H9 (cell line): Measurements from ENCODE around the gene NCDN. TPM values are rescaled to one million over a fixed set of nuclear protein-coding genes. Genes with fewer than 3 reads are reported as not detected.

Source experiments
- DNase-seq: peaks from one replicate; pipeline ENCODE4 v3.0.0-alpha.2; 2017
- H2AFZ ChIP-seq: one replicate; pipeline ENCODE4 v1.6.1; 2013; ENCODE audit warnings: mild to moderate bottlenecking, low read length, control low read depth, moderate library complexity
- H2AK5ac ChIP-seq: 2 replicates; pipeline ENCODE4 v1.6.1; 2013; ENCODE audit warnings: low read length, control low read depth, mixed read lengths; ENCODE audit not compliant: insufficient read length
- H2BK120ac ChIP-seq: one replicate; pipeline ENCODE4 v1.6.1; 2013; ENCODE audit warnings: low read depth, mild to moderate bottlenecking, low read length, control low read depth, inconsistent platforms; ENCODE audit not compliant: poor library complexity, severe bottlenecking
- H2BK12ac ChIP-seq: 2 replicates; pipeline ENCODE4 v1.6.1; 2013; ENCODE audit warnings: low read length, control low read depth, mixed read lengths, low read depth; ENCODE audit not compliant: insufficient read length
- H2BK15ac ChIP-seq: 2 replicates; pipeline ENCODE4 v1.6.1; 2013; ENCODE audit warnings: low read depth, low read length, control low read depth
- H2BK20ac ChIP-seq: one replicate; pipeline ENCODE4 v1.6.1; 2013; ENCODE audit warnings: low read depth, mild to moderate bottlenecking, low read length, control low read depth, inconsistent platforms; ENCODE audit not compliant: poor library complexity, severe bottlenecking
- H2BK5ac ChIP-seq: 2 replicates; pipeline ENCODE4 v1.6.1; 2013; ENCODE audit warnings: low read length, control low read depth, mixed read lengths; ENCODE audit not compliant: insufficient read length
- H3K14ac ChIP-seq: 2 replicates; pipeline ENCODE4 v1.6.1; 2013; ENCODE audit warnings: low read length, control low read depth; ENCODE audit not compliant: insufficient read depth
- H3K18ac ChIP-seq: 2 replicates; pipeline ENCODE4 v1.6.1; 2013; ENCODE audit warnings: low read depth, mild to moderate bottlenecking, mixed read lengths, low read length, control low read depth; ENCODE audit not compliant: insufficient read length
- H3K23ac ChIP-seq: 2 replicates; pipeline ENCODE4 v1.6.1; 2013; ENCODE audit warnings: low read length, control low read depth, mixed read lengths, low read depth; ENCODE audit not compliant: insufficient read length
- H3K23me2 ChIP-seq: 2 replicates; pipeline ENCODE4 v1.6.1; 2013; ENCODE audit warnings: low read depth, mild to moderate bottlenecking, mixed read lengths, low read length, control low read depth; ENCODE audit not compliant: insufficient read length, poor library complexity, severe bottlenecking
- H3K27ac ChIP-seq: 2 replicates; pipeline ENCODE4 v1.5.1; 2013; ENCODE audit warnings: low read length, control low read depth, mixed read lengths, low read depth; ENCODE audit not compliant: insufficient read length
- H3K27me3 ChIP-seq: 2 replicates; pipeline ENCODE4 v1.6.1; 2013; ENCODE audit warnings: low read length, control low read depth, inconsistent platforms; ENCODE audit not compliant: insufficient read depth
- H3K4ac ChIP-seq: 2 replicates; pipeline ENCODE4 v1.6.1; 2013; ENCODE audit warnings: low read depth, mild to moderate bottlenecking, control low read depth, inconsistent platforms, low read length, moderate library complexity
- H3K4me1 ChIP-seq: 2 replicates; pipeline ENCODE4 v1.6.1; 2013; ENCODE audit warnings: low read length, control low read depth, inconsistent platforms; ENCODE audit not compliant: insufficient read depth
- H3K4me2 ChIP-seq: 2 replicates; pipeline ENCODE4 v1.6.1; 2013; ENCODE audit warnings: low read length, control low read depth, mixed read lengths; ENCODE audit not compliant: insufficient read length, insufficient read depth
- H3K56ac ChIP-seq: 2 replicates; pipeline ENCODE4 v1.6.1; 2013; ENCODE audit warnings: low read depth, mild to moderate bottlenecking, mixed read lengths, low read length, control low read depth; ENCODE audit not compliant: insufficient read length
- H3K79me1 ChIP-seq: 2 replicates; pipeline ENCODE4 v1.6.1; 2013; ENCODE audit warnings: low read depth, mild to moderate bottlenecking, moderate library complexity, low read length, control low read depth, inconsistent platforms; ENCODE audit not compliant: insufficient read depth, poor library complexity, severe bottlenecking
- H3K79me2 ChIP-seq: 2 replicates; pipeline ENCODE4 v1.6.1; 2013; ENCODE audit warnings: low read length, control low read depth, inconsistent platforms; ENCODE audit not compliant: insufficient read depth
- H3K9ac ChIP-seq: 2 replicates; pipeline ENCODE4 v1.6.1; 2013; ENCODE audit warnings: low read length, control low read depth, mixed read lengths; ENCODE audit not compliant: insufficient read length; ENCODE audit errors: extremely low read depth
- H3K9me3 ChIP-seq: one replicate; pipeline ENCODE4 v1.6.1; 2013; ENCODE audit warnings: low read depth, low read length, inconsistent platforms; ENCODE audit not compliant: control insufficient read depth
- H3T11ph ChIP-seq: one replicate; pipeline ENCODE4 v1.6.1; 2013; ENCODE audit warnings: mild to moderate bottlenecking, low read length, control low read depth, inconsistent platforms
- H4K20me1 ChIP-seq: one replicate; pipeline ENCODE4 v1.6.1; 2013; ENCODE audit not compliant: control insufficient read depth, insufficient read length, insufficient read depth
- H4K5ac ChIP-seq: 2 replicates; pipeline ENCODE4 v1.6.1; 2013; ENCODE audit warnings: low read depth, mild to moderate bottlenecking, mixed read lengths, low read length, control low read depth; ENCODE audit not compliant: insufficient read length
- H4K8ac ChIP-seq: replicated peaks from 2 replicates; pipeline ENCODE4 v1.6.1; 2013; ENCODE audit warnings: low read length, control low read depth, mixed read lengths, low read depth; ENCODE audit not compliant: insufficient read length
- H4K91ac ChIP-seq: 2 replicates; pipeline ENCODE4 v1.6.1; 2013; ENCODE audit warnings: low read depth, mild to moderate bottlenecking, moderate library complexity, mixed read lengths, low read length, control low read depth; ENCODE audit not compliant: insufficient read length
- H3K27ac Mint-ChIP-seq, 3 experiments: 2 replicates in 2 of 3; 3 replicates in 1 of 3; pipeline ENCODE4 v1.8.0; 2020 to 2021; ENCODE audit warnings: mixed read lengths in 3 of 3, mild to moderate bottlenecking in 1 of 3, moderate library complexity in 1 of 3
- H3K27me3 Mint-ChIP-seq: 2 replicates; pipeline ENCODE4 v1.8.0; 2021; ENCODE audit warnings: low read depth, mild to moderate bottlenecking, moderate library complexity, mixed read lengths
- H3K36me3 Mint-ChIP-seq, 3 experiments: 2 replicates in 2 of 3; 3 replicates in 1 of 3; pipeline ENCODE4 v1.8.0; 2020 to 2021; ENCODE audit warnings: low read depth in 3 of 3, mixed read lengths in 3 of 3; ENCODE audit not compliant: insufficient read depth in 1 of 3
- H3K4me1 Mint-ChIP-seq, 2 experiments: 2 replicates each; pipeline ENCODE4 v1.8.0; 2020; ENCODE audit warnings: mixed read lengths in 2 of 2
- H3K4me3 Mint-ChIP-seq, 2 experiments: 2 replicates in 1 of 2; 3 replicates in 1 of 2; pipeline ENCODE4 v1.8.0; 2020 to 2021; ENCODE audit warnings: mild to moderate bottlenecking in 2 of 2, mixed read lengths in 2 of 2, moderate library complexity in 1 of 2
- H3K9me3 Mint-ChIP-seq, 2 experiments: 2 replicates in 1 of 2; 3 replicates in 1 of 2; pipeline ENCODE4 v1.8.0; 2020; ENCODE audit warnings: mild to moderate bottlenecking in 2 of 2, mixed read lengths in 2 of 2, moderate library complexity in 1 of 2
- CTCF ChIP-seq: fragments of 200-600 bp; sonication (generic); conservative IDR thresholded peaks from 3 replicates; pipeline ENCODE4 v1.8.0; 2021; ENCODE audit warnings: antibody characterized with exemption, mild to moderate bottlenecking
- WGBS: extraction: QIAGEN DNeasy Blood & Tissue Kit; methylation state at CpG from one replicate; pipeline ENCODE4 v1.1.7; 2013; ENCODE audit warnings: missing lambda C conversion rate, low lambda C conversion rate, mixed read lengths; ENCODE audit not compliant: insufficient read length; ENCODE audit errors: extremely low coverage; 5-methylcytosine and 5-hydroxymethylcytosine counted together
- total RNA-seq: library from RNA; stranded (reverse); gene quantifications from 2 replicates; pipeline ENCODE4 v1.2.1, GENCODE V29; 2021

The NCDN gene
- total RNA-seq, 1 experiment from 2014 or later, result 44.2 TPM

GRCh38 chr1:35570589-35571137 is 13.1 kb downstream of the NCDN start:
- no CpG with 5 or more reads among the region's 10 CpGs for WGBS
- H3K27me3 Mint-ChIP-seq, result peaks cover 73% of the 10 kb centered on the region
- no peak overlapping the region for H2AK5ac ChIP-seq

More at GRCh38 chr1:35570589-35571137, 13.1 kb downstream of the NCDN start:
- H4K5ac ChIP-seq, result no peak overlapping the region
- peaks cover 4 to 10% (median 8%) of the 10 kb centered on the region in 3 experiments; a peak in 6 of 7 replicates for H3K36me3 Mint-ChIP-seq
- H3K4ac ChIP-seq, result no peak overlapping the region
- no peak overlapping the region for H3T11ph ChIP-seq
- H4K20me1 ChIP-seq, result no peaks in the 10 kb centered on the region
- no peak overlapping the region for H3K9ac ChIP-seq
- H3K23me2 ChIP-seq, result peaks cover 9% of the 10 kb centered on the region
- H3K4me2 ChIP-seq, result no peak overlapping the region
- no peak overlapping the region for H2BK120ac ChIP-seq
- no peak overlapping the region for H3K27ac ChIP-seq
- peaks cover 15 to 21% of the 10 kb centered on the region in 2 experiments for H3K4me1 Mint-ChIP-seq
- H3K18ac ChIP-seq, result no peak overlapping the region
- H2BK5ac ChIP-seq, result no peak overlapping the region
- H2BK15ac ChIP-seq, result no peak overlapping the region
- peaks cover 50% of the 10 kb centered on the region for H3K27me3 ChIP-seq
- no peak overlapping the region for H3K27ac Mint-ChIP-seq
- no peak overlapping the region for H4K91ac ChIP-seq
- no peak overlapping the region for H3K56ac ChIP-seq
- no peak overlapping the region; a peak in 1 of 5 replicates for H3K4me3 Mint-ChIP-seq
- H2AFZ ChIP-seq, result no peak overlapping the region
- H3K9me3 ChIP-seq, result no peaks in the 10 kb centered on the region
- no peak overlapping the region for H2BK12ac ChIP-seq
- H3K23ac ChIP-seq, result no peak overlapping the region
- no peak overlapping the region for H3K14ac ChIP-seq
- no peak overlapping the region for H2BK20ac ChIP-seq
- no peak overlapping the region for H4K8ac ChIP-seq
- 0 out of 2 replicates have a peak, but pooled peaks cover 2% of the 10 kb centered on the region for H3K4me1 ChIP-seq
- DNase-seq, result no peak
- no peaks in the 10 kb centered on the region; a peak in 1 of 5 replicates for H3K9me3 Mint-ChIP-seq
- H3K79me1 ChIP-seq, result no peaks in the 10 kb centered on the region
- no peaks in the 10 kb centered on the region for H3K79me2 ChIP-seq
- TF ChIP-seq CTCF, result no peak
